NCI-H460 (cell line): ENCODE results near the gene RAC2. TPM values are rescaled to one million over a fixed set of nuclear protein-coding genes. Genes with fewer than 3 reads are reported as not detected.

Experiments
- DNase-seq: peaks from one replicate; pipeline ENCODE4 v3.0.0-alpha.2; 2016; ENCODE audit warnings: low read depth; ENCODE audit errors: extremely low read depth
- total RNA-seq: library from RNA; depleted of rRNA; stranded (reverse); fragments of >200 nt; shearing (Covaris generic); gene quantifications from 2 replicates; pipeline ENCODE4 v1.2.3, GENCODE V29; 2014

RAC2 gene
- total RNA-seq, 1 experiment from 2014 or later = 1.3 TPM

DNA sequence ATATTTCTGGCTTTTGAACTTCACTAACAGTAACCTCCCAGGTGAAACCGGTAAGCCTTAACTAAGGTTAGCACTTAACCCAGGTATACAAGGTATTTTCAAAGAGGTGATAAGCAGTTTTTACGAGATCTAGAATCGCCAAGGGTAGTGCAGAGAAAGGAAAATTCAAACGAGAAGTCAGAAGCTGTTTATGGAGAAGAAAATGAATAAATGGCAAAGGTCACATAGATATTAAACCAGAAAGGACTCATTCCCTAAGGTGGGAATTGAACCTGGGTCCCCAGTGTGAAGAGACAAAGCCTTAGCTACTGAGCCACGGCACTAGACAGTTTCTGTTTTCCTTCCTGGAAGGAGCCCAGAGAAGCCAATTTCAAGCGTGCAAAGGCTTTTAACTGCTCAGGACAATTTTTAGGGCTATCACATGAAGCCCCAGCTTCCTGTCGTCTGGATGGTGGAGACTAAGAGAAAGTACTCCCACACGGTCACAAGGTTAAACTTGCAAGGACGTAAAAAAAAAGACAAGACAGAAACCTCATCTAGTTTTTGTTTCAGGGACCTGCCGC is 50.4 kb downstream of the RAC2 start:
- DNase-seq = peak; percentile 42

DNA sequence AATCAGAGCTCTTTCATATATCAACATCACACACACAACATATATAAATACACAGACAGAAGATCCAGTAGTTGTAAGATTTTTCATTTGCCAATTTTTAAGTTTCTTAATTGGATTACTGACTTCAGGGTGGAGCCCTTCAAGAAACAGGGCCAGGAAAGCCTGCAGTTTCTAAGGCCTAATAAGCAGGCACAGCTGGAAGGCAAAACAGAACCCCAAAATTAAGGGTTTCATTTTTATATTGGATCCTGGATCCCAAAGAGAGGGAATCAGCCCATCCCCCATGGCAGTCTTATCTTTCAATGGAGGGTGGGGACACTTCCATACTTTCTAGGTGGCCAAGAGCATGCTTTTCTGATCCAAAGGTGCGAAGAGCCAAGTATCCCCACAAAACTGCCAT is 51.3 kb downstream of the RAC2 start:
- no peak for DNase-seq

DNA sequence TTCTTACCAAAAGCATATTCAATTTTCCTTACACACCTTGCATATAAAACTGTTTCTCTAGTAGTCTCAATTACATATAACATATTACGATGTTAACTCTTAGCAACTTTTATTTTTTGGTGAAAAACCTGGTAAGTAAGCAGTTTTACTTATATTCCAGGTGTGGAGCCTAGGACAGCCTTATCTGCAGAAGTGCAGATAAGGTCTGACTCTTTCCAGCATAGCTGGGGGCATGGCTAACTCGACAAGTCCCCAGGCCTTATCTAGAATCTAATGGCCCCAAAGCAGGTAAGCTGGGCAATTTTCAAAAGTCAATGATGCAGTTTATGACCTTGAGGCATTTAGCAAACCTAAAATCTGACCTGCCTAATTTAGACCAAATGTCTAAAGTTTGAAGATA is 51.9 kb downstream of the RAC2 start:
- DNase-seq = no peak

DNA sequence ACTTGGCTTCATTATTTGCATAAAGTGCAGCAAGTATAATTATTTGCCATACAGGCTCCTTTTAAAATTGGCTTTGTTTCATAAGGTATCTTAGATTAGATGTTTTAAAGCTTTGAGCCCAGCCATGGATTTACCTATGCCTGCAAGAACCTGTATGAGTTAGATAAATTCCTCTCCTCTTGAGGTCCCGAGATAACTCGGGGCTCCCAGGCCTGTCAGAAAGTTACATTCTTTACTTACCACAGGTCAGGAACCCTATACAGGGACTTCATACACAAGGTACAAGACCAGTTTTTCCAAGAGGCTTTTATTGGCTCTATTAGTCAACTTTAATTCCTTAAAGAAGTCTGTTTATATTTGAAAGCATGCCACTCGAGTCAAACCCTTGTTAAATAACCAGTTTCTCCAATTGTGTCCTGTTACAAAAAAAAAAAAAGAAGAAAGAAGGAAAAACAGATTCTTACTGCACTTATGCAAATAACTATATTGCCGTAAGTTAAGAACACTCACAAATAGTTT is 53.7 kb downstream of the RAC2 start:
- no peak for DNase-seq

DNA sequence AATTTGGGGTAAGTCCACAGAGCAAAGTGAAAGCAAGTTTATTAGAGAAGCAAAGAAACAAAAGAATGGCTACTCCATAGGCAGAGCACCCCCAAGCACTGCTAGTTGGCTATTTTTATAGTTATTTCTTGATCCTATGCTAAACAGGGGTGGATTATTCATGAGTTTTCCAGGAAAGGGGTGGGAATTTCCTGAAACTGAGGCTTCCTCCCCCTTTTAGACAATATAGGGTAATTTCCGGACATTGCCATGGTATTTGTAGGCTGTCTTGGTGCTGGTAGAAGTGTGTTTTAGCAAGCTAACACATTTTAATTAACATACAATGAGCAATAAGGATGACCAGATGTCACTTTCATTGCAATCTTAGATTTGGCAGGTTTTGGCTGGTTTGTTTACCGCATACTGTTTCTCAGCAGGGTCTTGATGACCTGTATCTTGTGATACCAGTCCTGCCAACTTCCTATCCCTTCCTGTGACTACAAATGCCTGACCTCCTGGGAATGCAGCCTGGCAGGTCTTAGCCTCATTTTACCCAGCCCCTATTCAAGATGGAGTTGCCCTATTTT is 55.1 kb downstream of the RAC2 start:
- DNase-seq = no peak

DNA sequence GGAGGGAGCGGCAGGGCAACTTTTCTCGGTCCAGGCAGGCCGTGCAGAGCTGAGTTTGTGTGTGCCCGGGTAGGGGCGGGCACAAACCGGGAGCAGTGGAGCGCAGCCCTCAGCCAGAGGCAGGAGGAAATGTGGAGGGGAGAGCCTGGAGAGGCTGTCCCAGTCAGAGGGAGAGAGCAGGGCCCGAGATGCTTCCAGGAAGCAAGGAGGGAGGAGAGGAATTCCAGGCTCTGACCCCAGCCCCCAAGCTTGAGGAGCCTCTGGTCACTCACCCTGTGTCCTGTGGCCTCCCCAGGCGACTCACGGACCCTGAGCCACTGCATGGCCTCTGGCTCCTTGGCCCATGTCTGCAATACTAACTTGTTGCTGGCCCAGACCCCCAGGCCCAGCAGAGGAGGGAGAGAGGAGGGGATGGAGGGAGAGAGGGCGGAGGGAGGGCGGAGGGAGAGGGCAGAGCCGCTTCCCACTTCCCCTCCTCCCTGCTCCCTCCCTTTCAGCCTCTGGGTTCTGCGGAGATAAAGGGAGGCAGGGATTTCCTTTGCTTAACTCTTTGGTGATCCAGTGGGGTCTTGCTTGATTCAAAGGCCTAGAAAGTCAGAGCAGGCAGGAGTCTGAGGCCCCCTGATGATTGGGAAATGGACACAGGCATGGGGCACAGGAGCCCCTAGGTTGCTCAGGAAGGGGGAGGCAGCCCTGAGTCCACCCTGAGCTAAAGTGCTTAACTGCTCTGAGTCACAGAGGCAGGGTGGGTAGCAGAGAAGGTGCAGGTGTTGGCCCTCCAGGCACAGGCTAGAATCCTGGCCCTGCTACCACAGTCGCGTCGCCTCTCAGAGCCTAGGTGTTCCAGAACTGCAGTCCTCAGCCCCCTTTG is 55.9 kb downstream of the RAC2 start, which contains the start of gene C1QTNF6:
Gene C1QTNF6 (minus strand): TSS at position 357 of the 871 bp plus-strand sequence. CDS start 34 bp downstream, at position 323.
- DNase-seq = no peak

DNA sequence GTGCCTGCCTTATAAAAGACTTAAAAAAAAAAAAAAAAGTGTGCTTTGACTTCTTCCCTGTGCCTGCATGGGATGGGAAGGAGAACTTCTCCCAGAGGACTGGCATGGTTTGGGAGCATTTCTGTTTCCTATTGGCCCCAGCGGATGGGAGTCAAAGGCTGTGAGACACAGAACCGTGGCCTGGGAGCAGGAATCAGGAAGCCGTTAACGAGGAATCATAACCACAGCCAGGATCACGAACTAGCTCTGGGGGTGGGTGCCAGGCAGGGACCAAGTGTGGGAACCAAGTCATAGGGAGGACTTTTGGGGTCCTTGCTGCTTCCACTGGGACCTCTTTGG is 56.5 kb downstream of the RAC2 start:
- DNase-seq = no peak

DNA sequence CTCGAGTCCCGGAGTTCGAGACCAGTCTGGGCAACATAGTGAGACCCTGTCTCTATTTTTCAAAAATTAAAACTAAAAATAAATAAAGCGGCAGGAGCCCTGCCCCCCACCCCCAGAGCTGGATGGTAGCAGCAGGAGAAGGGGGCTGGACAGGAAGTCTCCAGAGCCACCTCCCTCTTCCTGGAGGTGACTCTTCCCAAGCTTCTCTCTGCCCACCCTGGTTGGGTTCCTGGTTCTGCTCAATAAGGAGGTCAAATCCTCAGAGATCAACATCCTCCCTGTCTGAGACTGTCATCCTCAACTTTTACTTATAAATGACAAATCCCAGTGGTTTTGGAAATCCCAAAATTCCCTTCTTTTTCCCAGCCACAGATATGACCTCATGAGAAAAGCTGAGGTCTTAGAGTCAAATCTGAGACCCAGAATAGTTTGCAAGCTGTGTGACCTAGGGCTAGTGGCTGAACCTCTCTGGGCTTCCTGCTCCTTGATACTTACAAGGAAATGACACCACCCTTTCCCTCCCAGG is 57.0 kb downstream of the RAC2 start:
- DNase-seq = no peak

DNA sequence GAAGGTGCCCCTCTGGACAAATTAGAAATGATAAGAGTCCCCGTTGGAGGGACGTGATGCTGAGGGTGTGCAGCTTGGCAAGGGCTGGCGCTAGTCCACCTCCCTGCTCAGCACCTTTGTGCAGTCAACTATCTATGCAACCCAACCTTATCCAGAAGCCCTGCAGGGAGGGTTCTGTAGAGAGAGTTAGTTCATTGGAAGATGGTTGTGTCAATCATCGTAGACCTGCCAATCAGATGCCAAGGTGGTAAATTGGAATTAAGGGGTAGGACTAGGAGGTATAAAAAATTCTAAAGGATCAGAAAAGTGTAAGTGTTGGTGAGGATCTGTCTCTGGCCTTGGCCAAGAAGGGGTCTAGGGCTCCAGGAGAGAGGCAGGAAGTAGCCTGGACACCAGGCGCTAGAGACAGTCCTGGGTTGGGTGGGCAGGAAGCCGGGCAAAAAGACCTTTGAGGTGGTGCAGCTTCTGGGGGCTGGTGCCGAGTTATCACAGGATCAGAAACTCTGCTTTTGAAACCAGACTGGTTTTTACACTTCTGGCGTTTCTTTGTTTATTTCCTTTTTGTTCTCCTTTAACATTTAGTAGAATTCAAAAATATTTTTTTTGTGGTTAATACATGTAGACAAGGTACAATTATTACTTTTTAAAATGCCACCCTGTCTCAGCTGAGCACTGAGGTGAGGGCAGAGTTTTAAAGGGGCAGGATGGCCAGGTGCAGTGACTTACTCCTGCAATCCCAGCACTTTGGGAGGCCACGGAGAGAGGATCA is 57.7 kb downstream of the RAC2 start:
- peak; percentile 64 for DNase-seq

DNA sequence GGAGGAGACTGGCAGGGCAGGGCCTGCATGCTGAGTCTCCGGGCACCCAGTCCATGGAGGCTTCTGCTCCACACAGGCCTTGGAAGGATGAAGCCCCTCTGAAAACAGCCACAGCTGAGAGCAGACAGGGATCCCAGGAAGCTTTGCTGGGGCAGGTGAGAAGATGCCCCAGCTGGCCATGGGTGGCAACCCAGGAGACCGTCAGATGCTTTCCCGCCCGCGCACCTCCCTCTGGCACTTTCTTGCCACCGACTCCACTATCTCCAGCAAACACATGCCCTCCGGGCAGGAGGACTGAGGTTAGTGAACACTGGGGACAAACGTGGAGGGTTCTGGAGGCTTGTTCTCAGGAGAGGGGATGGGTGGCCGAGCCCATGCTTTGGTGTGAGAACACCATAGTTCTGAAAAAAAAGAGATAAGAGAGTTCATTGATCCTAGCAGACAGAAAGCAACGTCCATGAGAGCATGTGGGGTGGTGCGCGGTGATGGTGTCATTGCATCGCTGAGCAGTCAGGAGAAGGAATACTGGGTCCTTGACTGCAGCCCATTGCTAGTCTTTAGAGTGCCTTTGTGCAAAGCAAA is 58.3 kb downstream of the RAC2 start:
- DNase-seq = no peak

DNA sequence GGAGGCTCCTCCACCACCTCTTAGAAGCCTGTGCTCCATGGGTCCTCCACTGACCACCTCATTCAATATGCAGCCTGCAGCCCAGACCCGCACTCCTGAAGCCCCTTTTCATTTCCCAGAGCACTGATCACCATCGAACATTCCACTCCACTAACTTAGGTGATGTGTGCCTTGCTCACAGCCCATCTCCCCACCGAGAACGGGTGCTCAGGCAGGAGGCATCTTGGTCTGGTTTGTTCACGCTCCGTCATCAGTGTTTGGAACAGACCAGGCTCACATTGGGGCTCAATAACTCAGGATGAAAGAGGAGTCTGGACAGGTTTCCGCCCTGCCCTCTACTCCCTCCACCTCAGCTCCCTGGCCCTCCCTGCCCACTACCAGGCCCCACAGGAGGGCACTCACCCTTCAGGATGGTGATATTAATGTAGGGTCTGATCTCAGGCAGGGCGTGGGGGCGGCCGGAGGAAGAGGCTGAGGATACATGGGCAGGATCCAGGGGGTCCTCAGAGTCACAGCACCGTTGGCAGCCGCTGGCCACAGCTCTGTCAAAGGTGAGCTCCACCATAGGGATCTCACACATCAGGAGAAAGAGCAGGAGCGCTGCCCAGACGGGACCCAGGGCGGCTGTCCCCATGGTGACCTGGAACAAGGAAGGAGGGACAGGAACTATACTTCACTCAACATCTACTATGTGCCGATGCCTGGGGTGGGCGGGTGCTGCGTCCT is 59.1 kb downstream of the RAC2 start:
- no peak for DNase-seq

DNA sequence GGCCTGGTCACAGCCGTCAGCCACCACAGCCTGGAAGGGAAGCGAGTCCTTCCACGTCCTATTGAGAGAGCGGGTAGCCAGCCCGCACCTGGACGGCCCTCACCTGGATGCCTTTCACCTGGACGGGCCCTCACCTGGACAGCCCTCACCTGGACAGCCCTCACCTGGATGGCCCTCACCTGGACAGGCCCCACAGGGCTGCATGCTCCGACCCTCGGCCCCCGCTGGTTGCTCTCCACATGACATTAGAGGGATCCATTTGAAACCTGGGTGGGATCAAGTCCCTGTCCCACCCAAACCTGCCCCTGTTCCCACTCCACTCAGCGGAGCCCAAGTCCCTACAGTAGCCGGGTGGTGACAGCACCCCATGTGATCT is 59.7 kb downstream of the RAC2 start:
- no peak for DNase-seq

DNA sequence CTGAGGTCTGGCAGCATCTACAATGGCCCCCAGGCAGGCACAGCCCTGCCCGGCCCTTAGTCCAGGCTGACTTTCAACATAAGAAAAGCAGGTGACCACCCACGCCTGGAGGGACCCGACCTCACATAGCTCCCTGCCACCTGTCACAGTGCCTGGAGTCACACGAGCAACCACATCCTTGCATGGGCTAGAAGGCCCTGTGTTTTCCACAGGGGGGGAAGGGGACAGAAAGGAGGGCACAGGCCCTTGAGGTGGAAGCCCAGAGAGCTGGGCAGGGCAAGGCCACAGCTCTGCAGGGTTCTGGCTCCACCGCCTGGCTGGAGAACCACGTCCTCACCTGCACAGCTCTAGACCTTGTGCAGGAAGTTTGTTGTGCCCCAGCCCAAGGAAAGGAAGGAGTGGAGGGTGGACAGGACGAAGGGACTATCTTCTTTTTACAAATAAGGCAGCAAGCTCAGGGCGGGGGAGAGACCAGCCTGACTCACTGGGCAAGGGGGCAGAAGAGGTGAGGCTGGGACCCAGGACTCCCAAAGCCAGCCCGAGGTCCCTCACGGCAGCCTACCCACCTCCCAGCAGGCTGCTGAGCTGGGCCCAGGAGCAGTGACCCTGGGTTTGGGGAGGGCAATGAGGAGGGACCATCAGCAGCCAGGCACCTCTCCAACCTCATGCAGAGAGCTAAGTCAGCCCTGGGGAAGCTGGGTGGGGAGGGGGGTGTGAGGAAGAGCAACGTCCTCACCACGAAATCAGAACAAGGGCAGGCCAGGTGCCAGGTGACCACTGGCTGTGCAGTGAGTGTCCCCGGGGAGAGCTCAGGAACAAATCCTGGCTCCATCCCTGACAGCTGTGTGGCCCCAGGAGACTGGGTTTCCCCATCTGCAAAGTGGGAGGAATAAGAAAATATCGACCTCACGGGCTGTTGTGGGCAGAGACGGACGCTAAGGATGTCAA is 60.4 kb downstream of the RAC2 start:
- DNase-seq = no peak

DNA sequence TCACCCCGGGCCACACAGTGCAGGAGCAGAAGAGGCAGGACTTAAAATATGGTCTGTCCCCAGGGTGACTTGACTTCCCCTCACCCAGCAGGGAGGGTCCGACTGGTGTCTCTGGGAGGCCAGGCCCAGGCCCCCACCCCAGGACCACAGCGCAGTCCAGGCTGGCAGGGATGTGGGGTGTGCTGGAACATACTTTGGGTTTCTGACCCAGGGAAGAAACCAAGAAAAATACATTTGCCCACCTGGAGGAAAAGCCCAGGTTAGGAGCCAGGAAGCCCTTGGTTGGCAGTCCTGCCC is 61.2 kb downstream of the RAC2 start:
- DNase-seq = no peak

DNA sequence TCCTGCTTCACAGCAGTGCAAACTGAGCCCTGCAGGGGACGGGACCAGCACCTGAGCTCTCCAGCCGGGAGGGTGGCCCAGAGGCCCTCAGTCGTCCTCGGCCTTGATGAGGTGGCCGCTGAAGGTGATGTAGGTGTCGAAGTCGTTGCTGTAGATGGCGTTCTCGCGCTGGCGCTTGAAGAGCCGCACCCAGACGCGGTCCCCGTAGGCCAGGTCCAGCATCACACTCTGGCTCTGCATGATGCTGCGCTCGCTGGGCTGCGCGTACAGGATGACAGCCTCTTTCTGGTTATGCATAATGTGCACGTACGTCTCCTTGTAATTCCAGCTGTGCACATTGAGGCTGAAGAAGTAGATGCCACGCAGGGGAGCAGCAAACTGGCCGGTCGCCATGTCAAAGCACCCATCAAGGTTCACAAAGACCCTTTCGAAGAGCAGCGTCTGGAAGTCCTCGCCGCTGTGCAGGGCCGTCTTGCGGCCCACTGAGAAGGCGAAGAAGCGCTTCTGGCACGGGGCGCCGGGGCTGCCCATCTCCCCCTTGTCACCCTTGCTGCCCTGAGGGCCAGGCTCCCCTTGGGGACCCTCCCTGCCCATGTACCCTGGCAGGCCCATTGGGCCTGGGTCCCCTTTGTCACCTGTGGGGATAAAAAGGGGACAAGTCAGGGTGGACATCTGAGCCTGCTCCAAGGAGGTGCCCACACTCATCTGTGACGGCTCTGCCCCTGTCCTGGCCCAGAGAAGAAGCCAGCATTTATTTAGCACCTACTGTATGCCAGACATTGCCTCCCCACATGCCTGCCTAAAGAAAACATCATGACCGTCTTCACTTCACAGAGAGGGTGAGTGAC is 61.7 kb downstream of the RAC2 start:
- DNase-seq = no peak

DNA sequence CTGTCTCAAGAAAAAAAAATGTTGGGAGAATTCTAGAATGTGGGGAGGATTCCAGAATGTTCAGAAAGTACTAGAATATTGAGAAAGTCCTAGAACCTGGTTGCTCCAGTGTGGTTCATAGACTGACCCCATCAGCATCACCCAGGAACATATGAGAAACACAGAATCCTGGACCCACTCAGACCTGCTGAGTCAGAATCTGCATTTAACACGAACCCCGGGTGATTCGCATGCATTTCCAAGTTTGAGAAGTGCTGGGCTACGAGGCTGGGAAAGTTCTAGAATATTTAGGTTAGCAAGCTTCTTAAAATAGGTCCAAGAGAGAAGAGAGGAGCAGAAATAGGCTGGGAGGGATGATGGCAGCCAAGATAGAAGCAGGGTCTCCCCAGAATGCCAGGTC is 62.4 kb downstream of the RAC2 start:
- DNase-seq = no peak

DNA sequence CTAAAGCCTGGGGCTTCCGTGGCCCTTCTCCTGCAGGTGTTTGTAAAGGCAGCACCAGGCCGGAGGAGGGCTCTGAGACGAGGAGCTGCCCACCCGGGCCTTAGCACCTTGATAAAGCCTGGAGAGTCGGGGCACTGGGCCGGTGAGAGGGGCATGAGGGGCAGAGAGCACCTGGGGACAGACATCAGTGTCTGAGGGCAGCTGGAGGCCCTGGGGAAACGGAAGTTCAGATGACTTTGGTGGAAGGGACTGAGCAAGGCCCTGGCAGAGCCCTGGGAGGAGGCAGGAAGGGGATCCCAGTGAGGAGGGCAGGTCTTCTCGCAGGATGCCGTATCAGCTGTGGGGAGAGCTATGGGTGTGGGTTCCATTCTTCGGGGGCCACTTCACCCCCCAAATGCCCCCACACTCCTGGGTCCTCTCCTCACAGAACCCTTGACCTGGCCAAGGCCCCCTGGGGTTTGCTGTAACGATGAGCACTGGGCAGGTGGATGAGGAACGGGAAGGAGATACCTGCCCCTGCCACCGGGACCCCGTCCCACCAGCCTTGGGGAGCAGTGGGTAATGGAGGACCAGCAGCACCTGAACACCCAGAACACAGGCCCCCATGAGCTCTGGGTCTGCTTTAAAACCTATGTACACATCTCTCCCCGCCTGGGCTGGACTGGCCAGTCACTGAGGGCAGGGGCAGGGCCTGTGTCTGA is 63.4 kb downstream of the RAC2 start:
- no peak for DNase-seq
